Measurements from ENCODE around the gene ASRGL1.

DNA sequence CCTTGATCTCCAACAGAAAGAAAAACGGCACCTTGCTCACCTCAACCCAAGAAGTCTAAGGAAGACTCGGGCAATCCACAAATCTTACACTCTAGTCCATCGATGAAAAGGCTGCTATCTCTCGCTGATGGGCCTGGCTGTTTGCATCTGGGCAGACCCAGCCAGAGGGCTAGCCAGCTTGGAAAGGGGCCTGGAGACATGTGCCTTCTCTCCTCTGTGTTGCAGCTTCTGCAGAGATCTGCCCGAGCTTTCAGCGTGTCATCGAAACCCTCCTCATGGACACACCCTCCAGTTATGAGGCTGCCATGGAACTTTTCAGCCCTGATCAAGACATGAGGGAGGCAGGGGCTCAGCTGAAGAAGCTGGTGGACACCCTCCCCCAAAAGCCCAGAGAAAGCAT is 84.7 kb downstream of the ASRGL1 start:
- TF ChIP-seq, protein P1, sequence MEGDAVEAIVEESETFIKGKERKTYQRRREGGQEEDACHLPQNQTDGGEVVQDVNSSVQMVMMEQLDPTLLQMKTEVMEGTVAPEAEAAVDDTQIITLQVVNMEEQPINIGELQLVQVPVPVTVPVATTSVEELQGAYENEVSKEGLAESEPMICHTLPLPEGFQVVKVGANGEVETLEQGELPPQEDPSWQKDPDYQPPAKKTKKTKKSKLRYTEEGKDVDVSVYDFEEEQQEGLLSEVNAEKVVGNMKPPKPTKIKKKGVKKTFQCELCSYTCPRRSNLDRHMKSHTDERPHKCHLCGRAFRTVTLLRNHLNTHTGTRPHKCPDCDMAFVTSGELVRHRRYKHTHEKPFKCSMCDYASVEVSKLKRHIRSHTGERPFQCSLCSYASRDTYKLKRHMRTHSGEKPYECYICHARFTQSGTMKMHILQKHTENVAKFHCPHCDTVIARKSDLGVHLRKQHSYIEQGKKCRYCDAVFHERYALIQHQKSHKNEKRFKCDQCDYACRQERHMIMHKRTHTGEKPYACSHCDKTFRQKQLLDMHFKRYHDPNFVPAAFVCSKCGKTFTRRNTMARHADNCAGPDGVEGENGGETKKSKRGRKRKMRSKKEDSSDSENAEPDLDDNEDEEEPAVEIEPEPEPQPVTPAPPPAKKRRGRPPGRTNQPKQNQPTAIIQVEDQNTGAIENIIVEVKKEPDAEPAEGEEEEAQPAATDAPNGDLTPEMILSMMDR (IDR thresholded peaks at IDR 0.05) = no peak
- peak in 1 of 4 donors; percentile 7 for TF ChIP-seq POLR2AphosphoS5 (IDR thresholded peaks at IDR 0.05)
- no peak for TF ChIP-seq EP300 (IDR thresholded peaks at IDR 0.05)
